Measurements from ENCODE around the gene GGCX.
A peak's percentile ranks its signal among the peaks of the same experiment; 100 is the strongest.

GGCX gene

GRCh38 chr2:85541753-85542457, 19.4 kb downstream of the GGCX start:
- DNase-seq (ENCODE audit: low read depth, low spot score): no peak

DNA sequence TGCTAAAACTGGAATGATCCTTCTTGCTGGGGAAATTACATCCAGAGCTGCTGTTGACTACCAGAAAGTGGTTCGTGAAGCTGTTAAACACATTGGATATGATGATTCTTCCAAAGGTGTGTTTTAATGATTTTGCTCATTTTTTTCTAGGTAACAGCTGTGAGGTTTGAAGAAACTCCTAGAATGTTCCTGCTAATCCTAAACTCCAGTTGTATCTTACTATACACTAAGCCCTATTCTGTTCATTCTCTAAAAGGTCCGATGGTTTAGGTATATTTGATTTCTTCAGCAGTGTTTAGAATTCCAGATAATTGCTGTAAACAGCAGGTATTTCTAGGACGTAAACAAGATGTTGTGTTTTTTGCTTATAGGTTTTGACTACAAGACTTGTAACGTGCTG, 20.0 kb downstream of the GGCX start:
- DNase-seq (ENCODE audit: low read depth, low spot score): no peak

DNA sequence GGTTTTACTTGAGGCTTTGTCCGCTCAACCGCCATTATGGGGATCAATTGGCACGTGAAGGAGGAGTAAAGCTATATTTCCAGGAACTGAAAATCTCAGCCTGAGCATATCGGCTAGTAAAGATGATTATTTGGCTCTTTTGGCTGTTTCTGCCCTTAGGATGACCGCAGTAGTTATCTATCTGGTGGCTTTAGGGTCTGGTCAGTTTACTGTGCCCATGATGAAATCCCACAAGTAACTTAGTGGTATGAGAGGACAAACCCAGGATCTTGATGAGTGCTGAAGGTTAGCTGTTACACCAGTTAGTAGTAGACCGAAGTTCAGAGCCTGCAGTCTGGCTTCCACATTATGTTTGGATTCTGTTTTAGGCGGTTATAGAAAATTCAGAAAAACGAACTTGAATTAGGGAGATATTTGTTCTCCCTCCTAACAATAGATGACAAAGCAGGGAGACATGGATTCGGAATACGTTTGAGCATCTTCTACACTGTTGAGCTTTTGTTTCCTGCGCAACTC, 21.1 kb downstream of the GGCX start:
- no peak for DNase-seq (ENCODE audit: low read depth, low spot score)

- no peak for DNase-seq (ENCODE audit: low read depth, low spot score)
Measured at GRCh38 chr2:85539361-85540132, 21.7 kb downstream of the GGCX start.

DNA sequence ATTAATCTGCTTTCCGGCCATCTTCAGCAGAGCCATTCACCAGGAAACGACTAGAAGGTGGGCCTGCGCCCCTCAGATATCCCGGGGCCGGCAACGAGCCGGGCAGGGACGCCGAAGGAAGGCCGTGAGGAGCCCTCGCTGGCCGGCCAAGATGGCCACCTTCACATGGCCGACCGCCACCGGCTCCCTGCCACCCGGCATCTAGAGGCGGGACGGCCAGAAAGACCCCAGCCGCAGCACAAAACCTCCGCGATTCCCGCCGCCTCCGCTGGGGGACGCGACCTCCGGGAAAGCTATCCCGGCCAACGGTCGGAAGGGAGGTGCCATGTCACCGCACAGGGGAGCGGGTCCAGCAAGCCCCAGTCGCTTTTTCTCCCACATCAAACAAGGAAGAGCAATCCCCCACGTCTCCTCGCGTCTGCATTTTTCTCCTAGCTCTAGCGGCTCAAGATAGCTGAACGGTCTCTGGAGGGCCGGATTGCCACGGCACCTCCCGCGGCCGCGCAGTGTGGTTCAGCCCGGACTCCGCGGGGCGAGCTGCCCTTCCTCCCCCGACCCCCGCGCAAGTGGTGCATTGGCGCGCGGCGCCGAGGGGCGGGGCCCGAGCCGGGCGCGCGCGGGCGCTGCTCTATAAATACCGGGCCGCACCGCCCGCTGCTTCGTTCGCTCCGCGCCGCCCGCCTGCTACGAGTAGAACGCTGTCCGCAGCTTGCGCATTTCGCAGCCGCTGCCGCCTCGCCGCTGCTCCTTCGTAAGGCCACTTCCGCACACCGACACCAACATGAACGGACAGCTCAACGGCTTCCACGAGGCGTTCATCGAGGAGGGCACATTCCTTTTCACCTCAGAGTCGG, 22.6 kb downstream of the GGCX start, which contains the start of gene MAT2A:
Gene MAT2A, plus strand, starts transcription at position 662 of the 854 bp plus-strand sequence. Its CDS starts 120 bp downstream, at position 782.
- DNase-seq (ENCODE audit: low read depth, low spot score): peak; percentile 79

- DNase-seq (ENCODE audit: low read depth, low spot score): no peak
Measured at GRCh38 chr2:85537600-85538506, 23.4 kb downstream of the GGCX start.

DNA sequence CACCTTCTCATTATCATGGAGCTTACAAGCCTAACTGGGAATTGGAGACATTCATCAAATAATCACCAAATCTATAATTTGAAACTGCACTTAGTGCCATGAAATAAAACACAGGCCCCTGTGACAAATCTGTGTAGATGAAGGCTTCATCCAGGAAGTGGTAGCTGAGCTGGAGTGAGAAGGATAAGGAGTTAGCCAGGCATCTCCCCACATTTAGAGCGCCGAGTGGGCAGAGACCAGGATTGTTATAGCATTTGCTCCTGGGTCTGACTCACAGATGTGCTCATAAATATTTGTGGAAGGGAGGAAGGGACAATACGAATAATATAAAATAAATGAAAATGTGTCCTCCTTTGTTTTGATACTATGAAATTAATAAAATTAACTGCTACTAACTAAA, 24.8 kb downstream of the GGCX start:
- no peak for DNase-seq (ENCODE audit: low read depth, low spot score)

- DNase-seq (ENCODE audit: low read depth, low spot score): no peak
Measured at GRCh38 chr2:85534881-85535280, 26.4 kb downstream of the GGCX start.

- DNase-seq (ENCODE audit: low read depth, low spot score): no peak
Measured at GRCh38 chr2:85534099-85534498, 27.2 kb downstream of the GGCX start.

DNA sequence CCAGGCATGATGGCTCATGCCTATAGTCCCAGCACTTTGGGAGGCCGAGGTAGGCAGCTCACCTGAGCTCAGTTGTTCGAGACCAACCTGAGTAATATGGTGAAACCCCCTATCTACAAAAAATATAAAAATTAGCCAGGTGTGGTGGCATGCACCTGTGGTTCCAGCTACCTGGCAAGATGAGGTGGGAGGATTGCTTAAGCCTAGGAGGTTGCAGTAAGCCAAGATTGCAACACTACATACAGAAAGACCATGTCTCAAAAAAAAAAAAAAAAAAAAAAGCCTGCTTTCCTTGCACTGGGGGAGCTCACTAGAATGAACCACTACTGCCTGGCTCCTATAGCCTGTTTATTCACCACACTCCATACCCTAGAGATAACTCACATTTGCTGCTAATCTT, 29.7 kb downstream of the GGCX start:
- DNase-seq (ENCODE audit: low read depth, low spot score): no peak

- DNase-seq (ENCODE audit: low read depth, low spot score): no peak
Measured at GRCh38 chr2:85529809-85530208, 31.5 kb downstream of the GGCX start.

DNA sequence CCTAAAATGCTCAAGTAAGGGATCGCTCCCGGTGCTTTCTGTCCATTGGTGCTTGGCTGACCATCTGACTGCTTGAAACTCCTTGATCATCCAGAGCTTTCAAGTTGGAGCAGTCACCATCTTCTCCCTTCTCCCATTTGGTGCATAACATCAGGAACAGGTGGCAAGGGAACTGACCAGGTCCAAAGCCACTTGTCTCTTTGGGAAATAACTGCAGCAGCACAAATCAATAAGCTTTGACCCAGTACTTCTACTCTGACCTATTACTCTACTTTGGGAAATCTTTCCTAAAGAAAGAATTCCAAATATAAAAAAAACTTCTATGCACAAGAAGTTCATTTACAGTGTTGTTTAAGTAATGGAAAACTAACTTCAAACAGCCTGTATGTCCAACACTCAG, 32.9 kb downstream of the GGCX start:
- no peak for DNase-seq (ENCODE audit: low read depth, low spot score)

DNA sequence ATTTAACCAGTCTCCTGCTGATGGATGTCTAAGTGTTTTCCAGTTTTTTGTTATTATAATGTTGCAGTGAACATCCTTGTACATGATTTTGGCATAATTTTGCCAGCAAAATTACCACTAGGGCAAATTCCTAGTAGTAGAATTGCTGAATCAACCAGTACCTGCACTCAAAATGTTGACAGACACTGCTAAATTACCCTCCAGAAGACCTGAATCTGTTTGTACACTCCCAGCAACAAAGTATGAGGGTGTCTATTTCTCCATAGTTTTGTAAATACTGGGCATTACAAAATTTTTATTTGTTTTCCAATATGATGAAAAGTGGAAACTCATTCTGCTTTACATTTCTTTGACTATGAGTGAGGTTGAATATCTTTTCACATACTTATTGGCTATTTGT, 33.5 kb downstream of the GGCX start:
- DNase-seq (ENCODE audit: low read depth, low spot score): no peak

GRCh38 chr2:85525567-85525966, 35.7 kb downstream of the GGCX start:
- DNase-seq (ENCODE audit: low read depth, low spot score): no peak

DNA sequence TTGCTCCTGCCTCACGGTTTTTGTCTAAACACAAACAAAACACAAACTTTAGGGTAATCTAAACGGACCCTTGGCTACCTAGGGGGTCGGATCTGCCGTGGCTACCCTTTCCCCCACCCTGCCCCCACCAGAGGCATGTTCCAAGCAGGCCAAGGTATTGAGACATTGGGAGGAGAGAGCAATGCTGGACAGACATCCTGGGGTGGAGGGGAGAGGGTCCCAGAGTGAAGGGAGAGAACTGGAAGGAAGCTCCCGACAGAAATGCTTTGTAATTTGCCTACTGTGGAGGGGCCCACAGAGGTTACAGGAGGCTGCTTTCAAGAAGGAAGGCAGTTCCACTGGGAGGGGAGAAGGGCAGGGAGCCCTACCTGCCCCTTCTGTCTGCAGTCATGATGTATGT, 36.3 kb downstream of the GGCX start:
- DNase-seq (ENCODE audit: low read depth, low spot score): no peak

- no peak for DNase-seq (ENCODE audit: low read depth, low spot score)
Measured at GRCh38 chr2:85524336-85524908, 36.9 kb downstream of the GGCX start.

DNA sequence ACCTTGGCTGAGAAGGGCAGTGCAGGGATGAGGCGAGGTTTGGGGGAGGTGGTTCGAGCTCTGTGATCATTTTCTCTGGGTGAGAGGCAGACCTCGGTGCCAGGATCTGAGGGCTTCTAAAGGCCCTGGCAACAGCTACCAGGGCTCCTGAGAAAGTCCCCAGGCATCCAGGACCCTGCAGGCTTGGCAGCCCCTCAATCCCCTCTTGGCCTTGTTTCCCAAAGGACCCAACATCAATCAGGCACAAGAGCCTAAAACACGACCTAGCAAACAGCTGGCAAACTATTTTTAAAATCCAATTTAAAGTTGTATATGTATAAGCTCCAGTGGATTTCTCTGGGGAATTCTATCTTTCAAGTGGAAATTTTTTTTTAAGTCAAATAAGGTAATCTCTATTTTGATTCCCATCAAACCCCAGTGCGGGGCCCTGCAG, 37.4 kb downstream of the GGCX start:
- no peak for DNase-seq (ENCODE audit: low read depth, low spot score)

DNA sequence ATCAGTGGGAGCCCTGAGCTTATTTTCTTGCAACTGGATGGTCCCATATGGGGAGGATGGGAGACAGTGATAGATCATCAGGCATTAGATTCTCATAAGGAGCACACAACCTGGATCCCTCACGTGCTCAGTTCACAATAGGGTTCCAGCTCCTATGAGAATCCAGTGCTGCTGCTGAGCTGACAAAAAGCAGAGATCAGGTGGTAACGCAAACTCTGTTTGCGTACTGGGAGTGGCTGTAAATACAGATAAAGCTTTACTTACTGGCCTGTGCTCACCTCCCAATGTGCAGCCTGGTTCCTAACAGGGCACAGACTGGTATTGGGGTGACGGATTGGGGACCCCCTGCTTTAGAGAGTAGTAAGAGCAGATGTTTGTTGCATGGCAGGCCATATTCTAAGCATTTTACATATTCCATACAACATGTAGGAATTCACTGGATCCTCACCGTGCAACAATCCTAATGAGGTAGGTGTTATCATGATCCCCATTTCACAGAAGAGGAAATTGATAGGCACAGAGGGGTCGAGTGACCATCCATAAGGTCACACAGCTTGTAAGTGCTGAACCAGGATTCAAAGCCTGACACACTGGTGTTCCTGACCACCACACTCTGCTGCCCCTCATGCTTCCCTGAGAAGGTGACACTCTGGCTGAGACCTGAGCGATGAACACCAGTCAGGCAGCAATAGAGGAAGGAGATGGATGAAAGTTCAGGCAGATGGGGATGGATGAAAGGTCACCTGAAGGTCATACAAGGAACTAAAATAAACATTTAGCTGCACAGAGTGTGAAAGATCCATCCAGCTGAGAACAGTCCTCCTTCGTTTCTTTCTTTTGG, 38.0 kb downstream of the GGCX start:
- no peak for DNase-seq (ENCODE audit: low read depth, low spot score)

DNA sequence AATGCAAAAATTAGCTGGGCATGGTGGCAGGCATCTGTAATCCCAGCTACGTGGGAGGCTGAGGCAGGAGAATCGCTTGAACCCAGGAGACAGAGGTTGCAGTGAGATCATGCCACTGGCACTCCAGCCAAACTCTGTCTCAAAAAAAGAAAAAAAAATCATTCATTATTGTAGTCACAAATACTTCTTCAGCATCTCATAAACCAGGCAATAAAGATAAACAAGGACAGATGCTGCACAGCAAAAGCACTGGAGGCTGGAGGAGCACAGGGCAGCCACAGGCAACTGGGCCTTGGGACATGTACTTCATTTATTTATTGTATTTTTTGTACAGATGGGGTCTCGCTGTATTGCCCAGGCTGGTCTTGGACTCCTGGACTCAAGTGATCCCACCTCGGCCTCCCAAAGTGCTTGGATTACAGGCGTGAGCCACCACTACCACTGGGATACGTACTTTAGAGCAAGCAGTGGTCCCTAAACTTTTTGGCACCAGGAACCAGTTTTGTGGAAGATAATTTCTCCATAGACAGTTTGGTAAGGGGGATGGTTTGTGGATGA, 39.1 kb downstream of the GGCX start:
- DNase-seq (ENCODE audit: low read depth, low spot score): no peak

Measured in brain pericyte (primary cell).